Dermis blood vessel endothelial cell (primary cell): ENCODE results near the gene MAP3K21. TPM values are rescaled to one million over a fixed set of nuclear protein-coding genes. Genes with fewer than 3 reads are reported as not detected.
A peak's percentile ranks its signal among the peaks of the same experiment; 100 is the strongest.

Experiments
- DNase-seq: peaks from one replicate; pipeline ENCODE4 v3.0.0; 2010
- total RNA-seq: library from RNA; depleted of rRNA; stranded (reverse); fragments of >200 nt; gene quantifications from 2 replicates; pipeline ENCODE4 v1.2.3, GENCODE V29; 2014

Gene MAP3K21
- total RNA-seq = 1.2 and 1.4 TPM in 2 replicates

GRCh38 chr1:233327651-233328141 lies at the start of gene MAP3K21:
Gene MAP3K21 (plus strand): TSS chr1:233327724. CDS start chr1:233328029, 305 bp downstream.
- peak; percentile 12 for DNase-seq

DNA sequence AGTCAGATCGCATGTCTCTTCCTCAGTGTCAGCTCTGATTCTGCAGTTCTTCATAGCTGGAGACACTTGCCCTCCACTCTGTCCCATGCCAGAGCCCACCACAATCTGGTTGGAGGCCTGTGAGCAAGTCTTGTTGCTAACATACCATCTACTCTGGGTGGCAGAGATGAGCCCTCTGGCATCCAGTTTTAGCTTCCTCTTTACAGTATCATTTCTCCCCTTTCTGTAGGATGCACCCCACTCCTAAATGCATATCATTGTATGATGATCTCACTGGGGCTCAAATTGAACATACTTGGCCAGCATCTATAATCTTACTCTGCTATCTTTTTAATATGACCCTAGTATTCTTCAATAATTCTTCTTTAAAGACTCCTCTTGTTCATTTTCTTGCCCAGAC lies 48.9 kb upstream of the MAP3K21 start:
- no peak for DNase-seq

DNA sequence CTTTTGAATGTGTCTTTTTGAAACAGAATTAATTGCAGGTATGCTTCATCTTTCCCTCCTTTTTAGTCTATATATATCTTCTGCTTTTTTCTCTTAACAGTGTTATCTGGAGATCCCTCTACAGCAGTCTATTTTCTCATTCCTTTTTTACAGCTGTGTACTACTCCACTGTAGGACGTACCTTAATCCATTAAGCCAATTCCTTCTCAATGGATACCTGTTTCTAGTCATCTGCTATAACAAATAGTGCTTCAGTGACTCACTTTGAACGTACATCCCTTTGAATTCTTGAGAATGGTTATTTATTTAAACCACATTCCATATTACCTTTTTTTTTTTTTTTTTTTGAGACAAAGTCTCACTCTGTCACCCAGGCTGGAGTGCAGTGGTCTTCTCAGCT lies 47.6 kb upstream of the MAP3K21 start:
- DNase-seq = no peak

DNA sequence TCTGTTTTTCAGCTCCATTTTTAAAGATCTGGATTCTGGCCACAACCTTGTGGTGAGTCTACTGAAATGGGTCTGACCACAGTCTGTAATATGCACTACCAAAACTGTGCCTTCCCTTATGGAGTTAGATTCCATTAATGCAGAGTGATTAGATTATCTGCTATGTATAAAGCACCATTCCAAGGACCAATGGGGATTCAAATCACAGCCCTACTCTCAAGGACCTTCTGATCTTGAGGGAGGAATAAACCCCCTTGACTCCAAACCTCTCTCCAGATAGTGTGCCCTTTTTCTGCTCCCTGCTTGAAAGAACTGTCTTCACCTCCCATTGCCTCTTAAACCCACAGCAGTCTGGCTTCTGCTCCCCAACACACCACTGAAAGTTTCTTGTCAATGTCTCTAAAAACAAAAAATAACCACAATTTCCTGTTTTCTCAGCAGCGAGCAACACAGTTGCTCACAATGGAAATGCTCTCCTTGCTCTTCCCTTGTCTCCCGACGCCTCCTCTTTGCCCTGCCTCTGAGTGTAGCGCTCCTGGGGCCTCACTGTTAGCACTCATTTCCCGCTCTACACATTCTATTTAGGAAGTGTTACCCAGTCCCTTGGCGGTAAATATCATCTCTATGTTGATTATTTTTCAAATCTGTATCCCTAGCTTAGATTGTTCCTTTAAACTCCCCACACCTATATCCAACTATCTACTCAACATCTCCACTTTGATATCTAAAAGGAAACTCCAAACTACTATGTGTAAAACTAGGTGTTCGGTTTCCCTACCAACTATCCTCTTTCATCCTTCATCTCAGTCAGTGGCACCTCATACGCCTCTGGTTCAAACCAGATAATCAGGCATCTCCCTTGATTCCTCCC lies 45.6 kb upstream of the MAP3K21 start:
- no peak for DNase-seq

GRCh38 chr1:233282582-233282886 lies 45.0 kb upstream of the MAP3K21 start:
- DNase-seq = no peak

DNA sequence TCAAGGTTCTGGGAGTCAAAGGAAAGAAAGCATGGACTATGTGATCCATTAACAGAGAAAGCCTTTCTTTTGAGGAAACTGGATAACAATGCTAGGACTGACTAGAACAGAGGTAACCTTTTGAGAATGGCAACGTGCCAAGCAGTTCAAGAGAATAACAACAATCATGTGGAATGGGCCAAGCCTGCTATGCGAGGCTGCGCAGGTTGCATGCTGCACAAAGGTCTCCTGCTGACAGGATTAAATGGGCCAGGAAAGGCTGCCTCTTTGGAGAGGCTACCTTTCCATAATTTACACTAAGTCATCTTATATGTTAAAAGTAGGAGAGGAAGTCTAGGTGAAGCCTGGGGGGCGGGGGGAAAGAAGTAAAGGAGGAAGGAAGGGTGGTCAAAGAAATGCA lies 37.8 kb upstream of the MAP3K21 start:
- peak; percentile 74 for DNase-seq

GRCh38 chr1:233290396-233291034 lies 37.0 kb upstream of the MAP3K21 start:
- no peak for DNase-seq

- no peak for DNase-seq
These were observed 33.7 kb upstream of the MAP3K21 start for GRCh38 chr1:233293556-233294446.

- peak; percentile 66 for DNase-seq
These were observed 32.6 kb upstream of the MAP3K21 start for GRCh38 chr1:233294913-233295236.

- peak; percentile 41 for DNase-seq
These were observed 32.1 kb upstream of the MAP3K21 start, which contains the start of gene PCNX2 for GRCh38 chr1:233295237-233295974. Gene PCNX2 (minus strand): TSS chr1:233295725. CDS start chr1:233295478, 247 bp downstream.

- DNase-seq = no peak
These were observed 31.6 kb upstream of the MAP3K21 start for GRCh38 chr1:233295975-233296322.

- DNase-seq = no peak
These were observed 28.1 kb upstream of the MAP3K21 start for GRCh38 chr1:233299450-233299849.

DNA sequence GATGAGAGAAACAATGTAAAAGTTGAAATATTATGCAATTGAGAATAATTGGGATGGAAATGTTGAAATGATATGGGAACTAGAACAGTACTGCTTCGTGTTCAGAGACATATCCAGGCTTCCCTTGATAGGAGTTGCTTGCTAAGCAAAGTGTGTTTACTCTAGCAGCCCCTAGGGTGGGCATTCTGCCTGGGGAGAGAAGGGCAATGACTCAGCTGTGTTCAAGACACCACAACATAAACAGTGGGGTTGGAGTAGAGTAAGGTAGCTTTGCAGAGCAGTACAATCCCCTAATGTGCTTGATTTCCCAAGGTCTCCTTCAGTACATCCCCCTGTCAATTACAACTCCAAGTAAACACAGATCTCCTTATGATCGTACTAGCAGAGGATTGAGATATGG lies 27.2 kb upstream of the MAP3K21 start:
- DNase-seq = no peak

- peak; percentile 38 for DNase-seq
These were observed 22.9 kb upstream of the MAP3K21 start for GRCh38 chr1:233304489-233305102.

GRCh38 chr1:233313434-233314155 lies 13.9 kb upstream of the MAP3K21 start:
- DNase-seq = no peak

GRCh38 chr1:233315718-233316301 lies 11.7 kb upstream of the MAP3K21 start:
- DNase-seq = no peak

DNA sequence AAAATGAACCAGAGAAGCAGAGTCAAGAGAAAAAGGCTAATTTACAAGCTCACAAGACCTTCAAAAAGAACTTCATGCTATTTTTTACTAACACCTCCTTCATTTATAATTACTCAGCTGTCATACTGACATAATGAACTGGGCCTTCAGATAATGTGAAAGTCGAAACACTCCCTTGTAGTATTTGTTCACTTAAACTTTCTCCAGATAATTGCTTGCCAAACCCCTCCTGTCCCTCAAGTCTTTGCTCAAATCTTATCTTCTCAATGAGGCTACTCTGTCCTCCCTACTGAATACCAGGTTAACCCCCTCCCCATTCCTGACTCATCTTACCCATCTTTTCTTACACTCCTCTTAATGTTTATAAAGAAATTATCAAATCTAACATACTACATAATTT lies 11.1 kb upstream of the MAP3K21 start:
- DNase-seq = no peak

DNA sequence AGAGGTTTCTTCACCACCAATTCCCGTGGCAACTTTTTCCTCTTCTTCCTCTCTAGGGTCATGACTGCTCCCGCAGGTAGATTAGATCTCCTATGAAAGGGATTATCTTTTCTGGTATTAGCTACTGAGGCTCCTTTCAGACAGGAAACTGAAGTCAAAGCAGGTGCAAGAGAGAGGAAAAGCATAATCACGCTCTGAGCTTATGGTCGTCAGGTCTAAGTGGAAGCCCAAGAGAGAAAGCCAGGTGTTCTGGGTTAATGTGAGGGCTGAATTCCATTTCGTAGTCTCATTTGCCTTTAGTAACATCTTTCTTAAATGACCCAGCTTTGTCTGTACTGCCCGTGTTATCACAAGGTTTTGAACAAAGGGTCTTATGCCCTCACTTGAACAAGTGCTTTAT lies 8.3 kb upstream of the MAP3K21 start:
- DNase-seq = no peak

GRCh38 chr1:233320023-233320422 lies 7.5 kb upstream of the MAP3K21 start:
- no peak for DNase-seq

GRCh38 chr1:233323718-233324117 lies 3.8 kb upstream of the MAP3K21 start:
- DNase-seq = no peak

DNA sequence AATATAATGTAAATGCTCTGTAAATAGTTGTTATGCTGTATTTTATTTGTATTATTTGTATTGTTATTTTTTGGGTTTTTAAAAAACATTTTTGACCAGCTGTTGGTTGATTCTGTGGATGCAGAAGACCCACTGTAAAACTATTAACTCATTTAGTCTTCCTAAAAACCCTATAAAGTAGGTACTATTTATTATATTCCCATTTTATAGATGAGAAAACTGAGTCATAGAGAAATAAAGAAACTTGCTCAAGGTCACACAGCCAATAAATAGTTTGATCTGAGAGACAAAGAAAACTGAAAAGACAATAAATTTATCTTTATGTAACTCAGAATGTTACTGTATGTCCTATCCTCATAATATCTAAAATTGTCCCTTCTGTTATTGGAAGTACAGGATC lies 1.2 kb upstream of the MAP3K21 start:
- DNase-seq = no peak
